ENCODE results near the gene MYOM3.

MYOM3 gene

DNA sequence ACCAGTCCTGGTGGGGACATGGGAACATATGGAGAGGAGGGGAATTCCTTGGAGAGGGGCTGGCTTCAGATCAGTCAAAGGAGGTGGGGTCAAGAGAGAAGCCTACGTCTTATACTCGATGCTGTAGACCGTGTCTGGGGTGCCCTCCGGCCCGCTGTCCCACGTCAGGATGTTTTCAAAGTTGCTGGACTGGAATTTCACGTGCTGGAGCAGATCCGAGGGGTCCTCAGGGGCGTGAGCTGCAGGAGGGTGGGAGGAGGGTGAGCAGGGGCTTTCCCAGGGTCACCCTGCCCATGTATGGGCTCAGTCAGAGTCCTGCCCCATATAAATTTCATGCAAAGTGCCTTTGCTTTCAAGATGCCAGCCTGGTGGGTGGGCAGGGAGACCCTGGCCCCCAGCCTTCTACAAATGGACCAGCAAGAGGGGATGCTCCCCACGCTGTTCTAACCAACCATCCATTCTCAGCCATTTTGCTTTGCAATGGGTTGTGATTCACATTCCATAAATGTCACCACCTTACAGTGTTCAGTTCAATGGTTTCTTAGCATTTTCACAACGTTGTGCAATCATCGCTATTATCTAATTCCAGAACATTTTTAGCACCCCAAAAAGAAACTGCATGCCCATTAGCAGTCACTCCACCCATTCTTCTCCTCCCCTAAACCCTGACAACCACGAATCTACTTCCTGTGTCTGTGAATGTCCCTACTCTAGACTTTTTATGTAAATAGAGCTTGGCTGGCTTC, 26.7 kb upstream of the MYOM3 start:
- DNase-seq, result no peak

DNA sequence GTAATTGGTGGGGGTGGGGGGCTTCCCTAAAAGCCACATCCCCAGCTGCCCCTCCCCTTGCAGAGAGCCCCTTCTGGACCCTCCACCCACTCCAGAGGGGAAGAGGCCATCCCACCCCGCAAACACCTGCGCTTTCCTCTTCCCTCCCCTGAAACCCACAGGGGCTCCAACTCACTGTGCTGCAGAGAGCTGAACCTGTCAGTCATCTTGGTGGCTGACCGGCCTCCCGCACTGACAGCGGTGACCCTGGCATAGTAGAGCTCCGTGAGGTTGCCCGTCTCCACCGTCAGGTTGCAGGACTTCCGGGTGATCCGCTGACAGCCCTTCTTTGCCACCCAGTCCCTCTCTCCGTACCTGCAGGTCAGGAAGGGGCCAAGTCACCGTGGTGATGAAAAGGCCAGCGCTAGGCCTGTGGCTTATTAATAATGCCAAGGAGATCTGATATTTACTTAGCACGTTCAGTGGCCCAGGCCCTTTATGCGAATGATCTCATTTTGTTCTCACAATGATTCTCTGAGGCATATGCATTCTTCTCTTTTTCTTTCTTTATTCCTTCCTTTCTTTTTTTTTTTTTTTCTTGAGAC, 25.1 kb upstream of the MYOM3 start:
- no peak for DNase-seq

DNA sequence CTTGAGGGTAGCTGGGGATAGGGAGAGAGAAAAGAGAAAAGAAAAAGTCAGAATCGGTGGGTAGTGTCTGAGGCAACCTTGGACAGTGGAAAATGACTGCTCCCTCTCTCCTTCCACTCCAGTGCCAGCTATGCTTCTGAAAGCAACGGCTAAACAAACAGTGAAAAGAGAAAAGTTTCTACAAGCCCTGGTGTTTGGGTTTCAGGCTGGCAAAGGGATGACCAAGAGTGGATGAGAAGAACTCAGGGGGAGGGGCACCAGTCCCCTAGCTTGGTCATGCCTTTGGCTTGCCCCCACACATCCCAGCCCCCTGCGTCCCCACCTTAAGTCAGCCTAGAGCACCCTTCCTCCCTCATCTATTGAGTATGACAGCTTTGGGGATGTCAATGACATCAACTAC, 22.4 kb upstream of the MYOM3 start:
- DNase-seq, result no peak

DNA sequence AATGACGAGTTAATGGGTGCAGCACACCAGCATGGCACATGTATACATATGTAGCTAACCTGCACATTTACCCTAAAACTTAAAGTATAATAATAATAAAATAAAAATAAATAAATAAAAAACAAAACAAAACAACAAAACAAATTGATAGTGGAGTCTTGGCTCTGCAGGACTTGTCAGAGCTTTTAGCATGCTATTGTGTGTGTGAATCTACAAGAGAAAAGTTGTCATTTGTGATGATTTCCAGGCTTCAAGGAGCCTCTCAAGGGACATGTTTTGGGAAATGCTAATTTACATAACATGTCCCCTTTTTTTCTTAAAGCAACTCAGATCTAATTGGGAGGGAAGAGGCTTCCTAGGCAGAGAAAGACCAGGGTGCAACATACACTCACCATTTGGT, 21.9 kb upstream of the MYOM3 start:
- no peak for DNase-seq

DNA sequence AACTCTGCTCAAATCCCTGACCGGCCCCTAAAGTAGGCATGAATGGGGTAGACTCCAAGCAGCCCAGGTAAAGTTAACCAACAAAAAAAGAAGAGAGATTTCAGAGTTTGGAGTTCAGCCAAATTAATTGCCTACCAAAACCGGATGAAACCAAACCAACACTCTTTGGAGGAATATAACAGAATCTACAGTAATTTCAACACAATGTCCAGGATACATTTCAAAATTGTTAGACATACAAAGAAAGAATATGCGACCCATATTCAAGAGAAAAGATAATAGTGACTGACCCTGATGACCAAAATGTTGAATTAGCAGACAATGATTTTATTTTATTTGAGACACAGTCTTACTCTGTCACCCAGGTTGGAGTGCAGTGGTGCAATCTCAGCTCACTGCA, 18.4 kb upstream of the MYOM3 start:
- no peak for DNase-seq

DNA sequence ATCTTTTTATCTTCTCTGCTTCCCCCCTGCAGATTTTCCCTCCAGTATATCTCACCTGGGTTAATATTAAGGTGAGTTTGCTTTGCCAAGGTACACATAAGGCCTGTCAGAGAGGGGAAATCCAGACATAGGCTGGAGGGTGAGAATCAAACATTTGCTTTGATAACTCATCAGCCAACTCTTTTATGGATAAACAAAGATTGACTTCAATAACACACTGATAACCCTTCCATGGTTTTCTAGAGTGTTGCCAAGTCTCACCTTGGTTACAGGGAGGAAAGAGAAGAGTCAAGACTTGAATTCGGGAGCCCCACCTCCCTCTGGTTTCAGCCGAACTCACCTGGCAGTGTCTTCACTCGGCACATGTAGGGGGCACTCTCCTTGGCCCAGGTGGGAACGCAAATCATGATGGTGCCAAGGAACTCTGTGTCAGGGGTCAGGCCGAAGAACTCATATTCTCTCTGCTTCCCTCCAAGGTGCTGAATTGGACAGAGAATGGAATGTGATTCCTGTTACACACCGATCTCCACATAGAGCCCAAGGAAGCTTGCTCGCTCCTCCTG, 15.9 kb upstream of the MYOM3 start:
- DNase-seq, result no peak

DNA sequence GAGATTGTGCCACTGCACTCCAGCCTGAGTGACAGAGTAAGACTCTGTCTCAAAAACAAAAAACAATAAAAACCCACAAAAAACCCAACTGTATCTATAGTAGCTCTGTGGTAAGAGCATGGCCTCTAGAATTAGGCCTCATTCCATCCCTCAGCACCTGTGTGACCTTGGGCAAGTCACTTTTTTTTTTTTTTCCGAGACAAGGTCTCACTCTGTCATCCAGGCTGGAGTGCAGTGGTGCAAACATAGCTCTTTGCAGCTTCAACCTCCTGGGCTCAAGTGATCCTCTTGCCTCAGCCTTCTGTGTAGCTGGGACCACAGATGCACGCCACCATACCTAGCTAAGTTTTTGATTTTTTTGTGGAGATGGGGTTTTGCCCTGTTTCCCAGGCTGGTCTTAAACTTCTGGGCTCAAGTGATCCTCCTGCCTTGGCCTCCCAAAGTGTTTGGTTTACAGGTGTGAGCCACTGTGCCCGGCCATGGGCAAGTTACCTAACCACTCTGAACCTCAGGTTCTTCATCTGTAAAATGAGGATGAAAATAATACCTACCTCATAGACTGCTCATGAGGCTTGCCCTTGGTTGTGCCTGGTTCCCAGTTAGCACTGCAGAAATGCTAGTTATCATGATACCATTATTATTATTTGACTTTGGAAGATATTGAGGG, 15.3 kb upstream of the MYOM3 start:
- no peak for DNase-seq

DNA sequence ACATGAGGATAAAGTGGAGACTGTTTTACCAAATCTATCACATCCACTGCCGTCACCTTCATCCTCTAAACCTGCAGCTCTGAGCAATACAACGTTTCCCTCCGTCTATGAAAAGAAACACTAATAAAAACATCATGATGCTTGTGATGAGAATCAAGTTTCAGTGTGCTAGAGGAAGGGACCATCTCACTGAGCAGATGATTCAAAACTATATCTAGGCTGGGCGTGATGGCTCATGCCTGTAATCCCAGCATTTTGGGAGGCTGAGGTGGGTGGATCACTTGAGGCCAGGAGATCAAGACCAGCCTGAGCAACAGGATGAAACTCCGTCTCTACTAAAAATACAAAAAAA, 14.7 kb upstream of the MYOM3 start:
- DNase-seq, result no peak

DNA sequence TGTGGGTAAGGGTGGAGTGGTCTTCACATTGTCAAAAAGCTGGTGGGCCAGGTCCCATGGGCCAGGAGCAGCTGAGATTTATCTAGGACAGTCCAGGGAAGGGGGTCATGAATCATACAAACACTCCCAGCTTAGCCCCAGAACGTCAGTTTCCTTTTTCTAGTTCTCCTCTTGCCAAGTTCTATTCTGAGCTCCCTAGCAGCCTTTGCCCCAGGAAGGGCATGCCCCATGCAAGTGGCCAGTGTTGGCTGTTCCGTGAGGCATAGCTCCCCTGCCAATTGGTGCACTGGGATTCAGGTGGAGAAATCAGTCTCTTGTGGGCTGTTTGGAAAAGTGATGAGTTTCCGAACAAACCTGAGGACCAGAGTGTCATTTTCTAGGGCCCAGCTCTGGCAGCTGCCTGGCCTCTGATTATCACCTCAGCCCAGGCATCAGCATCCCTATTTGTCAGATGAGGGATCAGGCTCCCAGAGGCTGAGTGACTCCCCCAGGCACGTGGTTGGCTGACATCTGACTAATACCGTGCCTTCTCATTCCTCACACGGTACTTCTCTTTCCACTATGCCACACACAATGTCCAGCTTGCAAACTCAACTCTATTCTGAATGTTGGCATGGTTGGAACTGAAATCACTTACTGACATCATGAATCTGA, 14.2 kb upstream of the MYOM3 start:
- no peak for DNase-seq

DNA sequence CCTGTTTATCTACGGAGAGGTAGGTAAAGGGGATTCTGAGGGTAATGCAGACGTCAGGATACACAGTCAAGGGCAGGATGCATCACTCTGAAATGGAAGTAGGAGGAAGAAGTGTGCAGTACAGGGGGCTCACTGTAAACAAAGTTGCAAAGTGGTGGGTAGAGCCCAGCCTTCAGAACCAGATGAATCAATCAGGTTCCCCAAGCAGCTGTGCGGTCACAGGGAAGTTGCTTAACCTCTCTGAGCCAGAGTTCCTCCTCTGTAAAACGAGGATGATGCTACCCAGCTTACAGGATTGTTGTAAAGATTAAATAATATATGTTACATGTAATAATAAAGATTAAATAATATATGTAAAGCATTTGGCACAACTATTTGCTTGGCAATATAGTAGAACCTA, 13.5 kb upstream of the MYOM3 start:
- no peak for DNase-seq

DNA sequence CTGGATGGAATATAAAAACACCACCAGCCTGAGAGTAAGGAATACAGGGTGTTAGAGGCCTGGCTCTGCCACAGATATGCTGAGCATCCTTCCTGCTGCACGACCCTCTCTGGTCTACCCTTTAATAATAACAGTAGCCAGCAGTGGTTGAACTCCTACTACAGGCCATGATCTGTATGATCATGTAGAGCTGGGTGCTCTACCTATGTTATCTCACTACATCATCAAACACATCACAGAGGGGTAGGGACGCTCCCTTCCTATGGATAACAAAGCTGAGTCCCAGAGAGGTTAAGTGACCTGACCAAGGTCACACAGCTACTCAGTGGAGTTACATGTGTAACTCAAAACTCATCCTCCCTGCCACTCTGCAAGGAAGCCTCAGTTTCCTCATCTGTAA, 13.0 kb upstream of the MYOM3 start:
- DNase-seq, result no peak

DNA sequence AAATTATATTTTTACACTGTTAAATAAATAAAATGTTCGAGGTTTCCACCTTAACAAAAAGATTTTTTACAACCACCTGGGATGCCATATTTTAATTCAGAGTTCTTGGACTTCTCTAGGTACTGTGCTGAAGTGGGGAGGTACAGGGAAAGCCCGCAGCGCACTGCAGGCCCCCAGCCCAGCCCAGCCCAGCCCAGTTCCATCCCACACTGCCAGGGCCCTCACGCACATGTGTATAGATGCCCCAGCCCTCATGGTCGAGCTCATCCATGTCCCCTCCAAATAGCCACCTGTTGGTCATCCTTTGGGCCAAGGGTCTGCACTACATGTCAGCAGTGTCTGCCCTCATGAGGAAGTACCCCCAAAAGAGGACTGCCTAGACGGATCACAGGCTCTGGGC, 11.7 kb upstream of the MYOM3 start:
- DNase-seq, result no peak

DNA sequence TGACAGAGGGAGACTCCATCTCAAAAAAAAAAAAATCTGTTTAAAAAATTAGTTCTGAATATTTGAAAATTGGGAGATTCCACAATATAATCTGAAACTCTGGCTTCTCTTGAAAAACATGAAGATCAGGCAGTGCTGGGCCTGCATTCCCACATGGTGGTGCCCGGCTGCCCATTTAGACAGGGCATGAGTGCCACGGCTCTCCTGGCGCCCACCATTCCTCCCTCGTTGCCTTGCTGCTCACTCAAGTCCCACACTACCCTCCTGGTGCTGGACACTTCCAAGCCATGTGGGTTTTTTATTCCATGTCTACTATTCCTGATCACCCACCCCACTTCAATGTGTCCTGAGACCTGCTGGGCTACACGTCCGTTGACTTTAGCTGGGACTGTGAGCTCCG, 10.8 kb upstream of the MYOM3 start:
- no peak for DNase-seq

DNA sequence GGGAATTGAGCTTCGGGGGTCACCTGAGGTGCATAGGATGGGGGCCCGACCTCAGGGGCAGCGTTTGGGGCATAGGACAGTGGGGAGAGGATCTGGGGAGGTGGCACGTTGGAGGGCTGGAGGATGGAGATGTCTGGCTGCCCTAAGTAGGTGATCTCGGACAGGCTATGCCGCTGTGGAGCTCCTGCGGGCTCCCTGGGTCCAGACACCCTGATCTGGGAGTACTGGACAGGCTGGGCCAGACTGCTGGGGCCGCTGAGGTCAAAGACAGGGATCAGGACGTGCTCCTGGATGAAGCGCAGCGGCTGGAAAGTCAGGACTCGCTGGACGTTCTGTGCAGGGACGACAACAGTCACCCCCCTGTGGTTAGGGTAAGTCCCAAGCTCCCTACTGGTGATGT, 9.5 kb upstream of the MYOM3 start:
- DNase-seq, result no peak

DNA sequence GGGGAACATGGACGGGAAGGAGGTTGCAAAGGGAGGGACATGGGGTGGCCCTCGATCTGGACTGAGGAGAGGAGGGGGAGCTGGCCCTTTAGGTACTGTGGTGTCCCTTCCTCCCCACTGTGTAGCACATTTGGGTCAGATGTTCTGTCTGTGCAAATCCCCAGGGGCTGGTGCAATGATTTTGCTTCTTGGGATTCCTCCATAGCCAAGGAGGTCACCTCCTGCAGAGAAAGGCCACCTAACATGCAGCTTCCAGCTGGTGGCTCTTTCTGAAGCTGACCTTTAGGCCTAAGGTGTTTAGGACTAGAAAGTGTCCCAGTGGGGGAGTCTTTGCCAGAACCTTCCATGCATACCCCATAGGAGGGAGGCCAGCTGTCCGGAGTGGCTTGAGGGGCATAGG, 9.0 kb upstream of the MYOM3 start:
- no peak for DNase-seq

DNA sequence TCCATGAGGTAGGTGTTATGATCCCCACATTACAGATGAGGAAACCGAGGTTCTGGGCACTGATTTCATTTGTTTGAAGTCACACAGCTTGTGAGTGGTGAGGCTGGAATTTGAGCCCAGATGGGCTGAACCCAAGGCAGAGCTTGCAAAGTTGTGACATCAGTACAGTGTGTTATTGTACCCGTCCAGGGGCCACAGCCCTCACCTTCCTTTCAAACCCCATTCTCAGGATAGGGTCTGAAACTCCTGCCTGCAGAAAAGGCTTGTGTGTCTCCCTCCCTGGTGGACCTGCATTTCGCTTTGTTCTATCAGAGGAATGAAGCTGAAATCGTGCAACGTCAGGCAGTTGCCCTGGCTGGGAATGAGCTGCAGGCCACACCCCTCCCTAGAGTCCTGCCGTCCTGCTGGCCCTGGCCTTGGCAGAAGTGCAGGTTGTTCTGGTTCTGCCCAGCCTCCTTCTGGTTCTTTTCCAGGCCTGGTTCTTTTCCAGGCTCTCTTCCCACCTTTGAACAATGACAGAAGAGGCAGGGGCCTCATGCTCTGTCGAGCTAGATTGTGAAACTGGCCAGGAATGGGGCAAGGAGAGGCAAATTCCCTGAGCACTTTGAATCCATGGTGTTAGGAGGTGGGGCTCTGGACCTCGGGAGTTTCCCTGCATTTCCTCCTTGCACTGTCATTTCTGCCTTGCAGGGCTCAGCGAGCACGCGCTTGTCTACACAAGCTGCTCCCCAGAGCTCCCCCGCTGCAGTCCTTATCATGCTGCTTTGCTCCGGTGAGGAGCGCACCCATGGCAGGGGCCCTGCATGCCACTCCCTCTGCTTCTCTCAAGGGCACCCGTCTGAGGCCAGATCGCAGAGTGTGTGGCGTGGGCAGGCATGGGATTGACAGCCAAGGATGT, 8.2 kb upstream of the MYOM3 start:
- no peak for DNase-seq

DNA sequence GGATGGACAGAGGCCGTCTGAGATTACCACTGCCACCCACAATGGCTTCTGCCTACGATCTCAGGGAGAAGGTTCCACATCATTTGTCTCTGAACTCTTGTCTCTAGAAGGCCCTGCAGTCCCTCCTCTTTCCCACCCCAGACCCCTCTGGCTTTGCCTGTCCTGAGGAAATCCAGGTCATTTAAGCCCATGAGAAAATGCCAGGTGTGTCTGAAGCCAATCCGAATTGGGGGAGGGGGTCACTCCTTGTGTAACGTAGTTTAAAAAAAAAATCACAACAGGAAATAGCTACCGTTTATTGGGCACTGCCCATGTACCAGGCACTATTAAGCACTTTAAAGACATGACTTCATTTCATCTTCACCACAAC, 7.5 kb upstream of the MYOM3 start:
- no peak for DNase-seq

DNA sequence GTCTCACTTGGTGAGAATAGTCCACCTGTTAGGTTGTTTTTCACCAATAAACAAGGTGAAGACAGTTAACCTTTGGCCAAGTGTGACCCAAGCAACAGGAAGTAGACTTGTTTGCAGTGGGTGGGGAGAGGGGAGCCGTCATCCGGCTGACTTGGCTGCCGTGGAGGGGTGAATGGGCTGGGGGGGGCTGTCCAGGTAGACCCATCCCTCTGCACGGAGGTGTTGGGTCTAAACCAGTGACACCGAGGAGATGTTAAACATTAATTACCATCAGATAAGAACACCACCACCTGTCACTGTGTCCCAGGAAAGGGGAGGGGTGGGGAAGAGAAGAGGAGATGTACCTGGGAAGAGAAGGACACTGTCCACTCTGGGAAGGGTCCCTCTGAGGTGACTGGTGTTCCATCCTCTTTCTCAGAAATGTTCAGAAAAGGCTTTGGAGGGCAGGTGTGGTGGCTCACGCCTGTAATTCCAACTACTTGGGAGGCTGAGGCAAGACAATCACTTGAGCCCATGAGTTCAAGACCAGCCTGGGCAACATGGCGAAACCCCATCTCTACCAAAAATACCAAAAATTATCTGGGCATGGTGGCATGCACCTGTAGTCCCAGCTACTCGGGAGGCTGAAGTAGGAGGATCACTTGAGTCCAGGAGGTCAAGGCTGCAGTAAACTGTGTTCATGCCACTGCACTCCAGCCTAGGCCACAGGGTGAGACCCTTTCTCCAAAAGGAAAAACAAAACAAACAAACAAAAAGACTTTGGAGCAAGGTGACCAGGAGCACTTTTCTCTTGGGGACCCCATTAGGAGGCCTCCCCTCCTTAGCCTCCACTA, 6.7 kb upstream of the MYOM3 start:
- no peak for DNase-seq

DNA sequence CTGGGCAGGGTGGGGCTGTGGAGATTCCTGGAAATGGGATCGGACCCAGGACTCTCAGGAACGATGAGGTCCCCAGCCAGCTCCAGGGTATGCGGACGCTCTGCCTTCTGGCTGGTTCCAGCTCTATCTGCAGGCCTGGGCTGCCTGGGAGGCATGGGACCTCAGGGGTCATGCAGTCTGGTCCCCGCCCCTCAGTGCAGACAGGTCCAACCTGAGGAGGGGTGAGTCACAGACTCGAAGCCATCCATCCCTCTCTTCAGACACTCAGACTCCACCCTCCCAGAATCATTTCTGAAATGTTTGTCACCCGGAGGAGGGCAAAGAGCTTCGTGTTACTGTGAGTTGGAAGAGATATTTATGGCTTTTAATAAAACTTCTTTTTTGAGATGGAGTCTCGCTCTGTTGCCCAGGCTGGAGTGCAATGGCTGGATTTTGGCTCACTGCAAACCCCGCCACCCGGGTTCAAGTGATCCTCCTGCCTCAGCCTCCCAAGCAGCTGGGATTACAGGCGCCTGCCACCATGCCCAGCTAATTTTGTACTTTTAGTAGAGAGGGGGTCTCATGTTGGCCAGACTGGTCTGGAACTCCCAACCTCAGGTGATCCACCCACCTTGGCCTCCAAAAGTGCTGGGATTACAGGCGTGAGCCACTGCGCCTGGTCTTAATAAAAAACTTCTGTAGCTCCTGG, 5.9 kb upstream of the MYOM3 start:
- DNase-seq, result no peak

DNA sequence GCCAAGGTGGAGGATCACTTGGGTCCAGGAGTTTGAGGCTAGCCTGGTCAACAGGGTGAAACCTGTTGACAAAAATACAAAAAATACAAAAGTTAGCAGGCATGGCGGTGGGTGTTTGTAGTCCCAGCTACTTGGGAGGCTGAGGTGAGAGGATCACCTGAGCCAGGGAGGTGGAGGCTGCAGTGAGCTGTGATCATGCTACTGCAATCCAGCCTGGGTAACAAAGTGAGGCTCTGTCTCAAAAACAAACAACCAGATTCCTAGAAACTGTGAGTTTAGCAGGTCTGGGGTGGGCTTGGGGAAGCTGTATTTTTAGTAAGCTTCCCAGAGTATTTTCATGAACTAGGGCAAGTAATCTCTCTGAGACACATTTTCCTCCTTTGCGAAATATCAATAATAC, 5.2 kb upstream of the MYOM3 start:
- DNase-seq, result no peak

DNA sequence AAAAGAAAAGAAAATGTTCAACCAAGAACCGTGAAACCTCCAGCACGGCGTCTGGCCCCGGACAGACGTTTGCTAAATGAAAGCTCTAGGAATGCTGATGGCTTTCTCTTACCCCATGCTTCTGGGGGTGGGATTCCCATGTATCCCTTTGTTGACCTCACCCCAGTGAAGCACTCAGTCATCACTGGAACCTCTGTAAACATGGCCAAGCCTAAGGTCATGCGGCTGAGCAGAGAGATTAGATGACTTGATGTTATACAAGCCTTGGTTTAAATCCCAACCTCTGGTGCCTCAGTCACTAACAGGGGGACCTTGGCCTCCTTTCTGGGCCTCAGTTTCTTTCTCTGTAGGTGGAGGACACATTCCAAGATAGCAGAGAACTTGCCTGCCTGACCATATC, 2.8 kb upstream of the MYOM3 start:
- no peak for DNase-seq

Data from T-helper 9 cell (primary cell).